ENCODE results near the gene PTDSS2. TPM values are rescaled to one million over a fixed set of nuclear protein-coding genes. Genes with fewer than 3 reads are reported as not detected.
"Not testable (repeated sequence)": the region's sequence is repeated elsewhere in the genome, so short reads cannot be mapped to it uniquely, and the experiment has no call there.

The PTDSS2 gene
- total RNA-seq, 2 donors from 2014 or later: 20.6 to 22.5 TPM

GRCh38 chr11:432501-433100 lies 17.5 kb upstream of the PTDSS2 start:
- no peaks in the 10 kb centered on the region for H3K27me3 Mint-ChIP-seq (ENCODE audit: low read depth)
- peaks cover 5% of the 10 kb centered on the region for H3K4me1 Mint-ChIP-seq (ENCODE audit: low read depth)
- H3K4me3 Mint-ChIP-seq: no peak overlapping the region
- no peaks in the 10 kb centered on the region for H3K9me3 Mint-ChIP-seq
- H3K27ac Mint-ChIP-seq: no peak overlapping the region
- ATAC-seq (replicated peaks in 1 of 2): no peak
- no peaks in the 10 kb centered on the region for H3K36me3 Mint-ChIP-seq (ENCODE audit: insufficient read depth in 2 of 2)
- no peak for DNase-seq

- Mint-ChIP-seq H3K27ac (no peak overlapping the region), H3K4me1 (ENCODE audit: low read depth) (peaks cover 5% of the 10 kb centered on the region), H3K4me3 (no peak overlapping the region), H3K36me3 (ENCODE audit: insufficient read depth in 2 of 2) (no peaks in the 10 kb centered on the region), H3K9me3 (no peaks in the 10 kb centered on the region), H3K27me3 (ENCODE audit: low read depth) (no peaks in the 10 kb centered on the region)
- ATAC-seq (replicated peaks in 1 of 2): no peak
- DNase-seq: no peak
These were observed 17.0 kb upstream of the PTDSS2 start for GRCh38 chr11:433111-433510.

- H3K9me3 Mint-ChIP-seq: no peaks in the 10 kb centered on the region
- no peak overlapping the region for H3K27ac Mint-ChIP-seq
- no peaks in the 10 kb centered on the region for H3K36me3 Mint-ChIP-seq (ENCODE audit: insufficient read depth in 2 of 2)
- no peak overlapping the region for H3K4me3 Mint-ChIP-seq
- DNase-seq: no peak
- H3K4me1 Mint-ChIP-seq (ENCODE audit: low read depth): peaks cover 5% of the 10 kb centered on the region
- no peaks in the 10 kb centered on the region for H3K27me3 Mint-ChIP-seq (ENCODE audit: low read depth)
- no peak for ATAC-seq (replicated peaks in 1 of 2)
These were observed 16.4 kb upstream of the PTDSS2 start for GRCh38 chr11:433641-434040.

GRCh38 chr11:434496-434895 lies 15.6 kb upstream of the PTDSS2 start:
- no peak overlapping the region for H3K27ac Mint-ChIP-seq
- H3K27me3 Mint-ChIP-seq (ENCODE audit: low read depth): no peaks in the 10 kb centered on the region
- H3K4me3 Mint-ChIP-seq: no peak overlapping the region
- H3K9me3 Mint-ChIP-seq: no peaks in the 10 kb centered on the region
- DNase-seq: no peak
- no peaks in the 10 kb centered on the region for H3K36me3 Mint-ChIP-seq (ENCODE audit: insufficient read depth in 2 of 2)
- peaks cover 5% of the 10 kb centered on the region for H3K4me1 Mint-ChIP-seq (ENCODE audit: low read depth)
- ATAC-seq (replicated peaks in 1 of 2): no peak

- H3K27me3 Mint-ChIP-seq (ENCODE audit: low read depth); DNase-seq; H3K36me3 Mint-ChIP-seq (ENCODE audit: insufficient read depth in 2 of 2); H3K27ac Mint-ChIP-seq; H3K9me3 Mint-ChIP-seq; H3K4me1 Mint-ChIP-seq (ENCODE audit: low read depth); H3K4me3 Mint-ChIP-seq: not testable (repeated sequence)
- ATAC-seq (replicated peaks in 1 of 2): peak in 1 of 2 donors; percentile 35
These were observed 14.9 kb upstream of the PTDSS2 start for GRCh38 chr11:434999-435740.

- Mint-ChIP-seq H3K4me1 (ENCODE audit: low read depth) (peaks cover 16% of the 10 kb centered on the region), H3K27ac (no peak overlapping the region), H3K36me3 (ENCODE audit: insufficient read depth in 2 of 2) (no peaks in the 10 kb centered on the region), H3K4me3 (no peak overlapping the region), H3K27me3 (ENCODE audit: low read depth) (no peaks in the 10 kb centered on the region), H3K9me3 (no peaks in the 10 kb centered on the region)
- ATAC-seq (replicated peaks in 1 of 2) (no peak), DNase-seq (no peak)
These were observed 12.7 kb upstream of the PTDSS2 start for GRCh38 chr11:437228-437870.

- no peak overlapping the region for H3K4me3 Mint-ChIP-seq
- ATAC-seq (replicated peaks in 1 of 2) (no peak), DNase-seq (no peak)
- peaks cover 16% of the 10 kb centered on the region for H3K4me1 Mint-ChIP-seq (ENCODE audit: low read depth)
- no peaks in the 10 kb centered on the region for H3K9me3 Mint-ChIP-seq
- H3K27ac Mint-ChIP-seq: no peak overlapping the region
- H3K27me3 Mint-ChIP-seq (ENCODE audit: low read depth): no peaks in the 10 kb centered on the region
- no peaks in the 10 kb centered on the region for H3K36me3 Mint-ChIP-seq (ENCODE audit: insufficient read depth in 2 of 2)
These were observed 11.8 kb upstream of the PTDSS2 start for GRCh38 chr11:438101-438844.

- Mint-ChIP-seq H3K27ac (no peak overlapping the region), H3K9me3 (no peaks in the 10 kb centered on the region), H3K27me3 (ENCODE audit: low read depth) (no peaks in the 10 kb centered on the region), H3K4me1 (ENCODE audit: low read depth) (peaks cover 16% of the 10 kb centered on the region), H3K36me3 (ENCODE audit: insufficient read depth in 2 of 2) (no peaks in the 10 kb centered on the region), H3K4me3 (peak overlapping the region; percentile 31 to 59)
- ATAC-seq (replicated peaks in 1 of 2): no peak
- DNase-seq: no peak
These were observed 10.6 kb upstream of the PTDSS2 start for GRCh38 chr11:439315-440064.

- H3K9me3 Mint-ChIP-seq: no peaks in the 10 kb centered on the region
- ATAC-seq (replicated peaks in 1 of 2): no peak
- H3K4me1 Mint-ChIP-seq (ENCODE audit: low read depth): peaks cover 16% of the 10 kb centered on the region
- no peaks in the 10 kb centered on the region for H3K36me3 Mint-ChIP-seq (ENCODE audit: insufficient read depth in 2 of 2)
- no peak for DNase-seq
- H3K27ac Mint-ChIP-seq: no peak overlapping the region
- peak overlapping the region; percentile 59 to 70 for H3K4me3 Mint-ChIP-seq
- no peaks in the 10 kb centered on the region for H3K27me3 Mint-ChIP-seq (ENCODE audit: low read depth)
These were observed 9.7 kb upstream of the PTDSS2 start for GRCh38 chr11:440065-441042.

- DNase-seq: no peak
- Mint-ChIP-seq H3K9me3 (no peaks in the 10 kb centered on the region), H3K27ac (no peak overlapping the region), H3K4me1 (ENCODE audit: low read depth) (peaks cover 16% of the 10 kb centered on the region), H3K36me3 (ENCODE audit: insufficient read depth in 2 of 2) (no peaks in the 10 kb centered on the region), H3K27me3 (ENCODE audit: low read depth) (no peaks in the 10 kb centered on the region), H3K4me3 (peak overlapping the region; percentile 45 to 70)
- no peak for ATAC-seq (replicated peaks in 1 of 2)
These were observed 9.0 kb upstream of the PTDSS2 start for GRCh38 chr11:441043-441417.

- no peaks in the 10 kb centered on the region for H3K9me3 Mint-ChIP-seq
- peaks cover 16% of the 10 kb centered on the region for H3K4me1 Mint-ChIP-seq (ENCODE audit: low read depth)
- H3K27me3 Mint-ChIP-seq (ENCODE audit: low read depth): no peaks in the 10 kb centered on the region
- ATAC-seq (replicated peaks in 1 of 2): peak; percentile 90 to 97
- H3K27ac Mint-ChIP-seq: no peak within 1 kb of the TSS
- DNase-seq: peak; percentile 73 to 77
- H3K4me3 Mint-ChIP-seq: peak within 1 kb of the TSS; percentile 45 to 70
- H3K36me3 Mint-ChIP-seq (ENCODE audit: insufficient read depth in 2 of 2): no peaks in the 10 kb centered on the region
These were observed 8.4 kb upstream of the PTDSS2 start, which contains the start of gene ANO9 for GRCh38 chr11:441418-442274. ANO9 (minus strand) TSS chr11:442011; CDS start chr11:441926, 85 bp downstream.
